ENCODE data around the gene GADD45B.
A peak's percentile ranks its signal among the peaks of the same experiment; 100 is the strongest.
"Not testable (repeated sequence)": the region's sequence is repeated elsewhere in the genome, so short reads cannot be mapped to it uniquely, and the experiment has no call there.

Gene GADD45B

GRCh38 chr19:2469102-2469914, 6.6 kb upstream of the GADD45B start:
- peak; percentile 78 for DNase-seq (ENCODE audit: low read depth)

- not testable (repeated sequence) for DNase-seq (ENCODE audit: low read depth)
These were observed 6.1 kb upstream of the GADD45B start for GRCh38 chr19:2469915-2470200.

GRCh38 chr19:2474232-2475017, 1.5 kb upstream of the GADD45B start:
- peak; percentile 89 for DNase-seq (ENCODE audit: low read depth)

- peak; percentile 76 for DNase-seq (ENCODE audit: low read depth)
These were observed 767 bp upstream of the GADD45B start for GRCh38 chr19:2475018-2475701.

GRCh38 chr19:2476451-2477140, 669 bp downstream of the GADD45B start:
- peak; percentile 83 for DNase-seq (ENCODE audit: low read depth)

GRCh38 chr19:2477141-2477710, 1.3 kb downstream of the GADD45B start:
- peak; percentile 56 for DNase-seq (ENCODE audit: low read depth)

GRCh38 chr19:2477732-2478191, 1.8 kb downstream of the GADD45B start:
- DNase-seq (ENCODE audit: low read depth): peak; percentile 63

GRCh38 chr19:2478278-2478755, 2.4 kb downstream of the GADD45B start:
- DNase-seq (ENCODE audit: low read depth): peak; percentile 69

GRCh38 chr19:2478756-2479555, 3.0 kb downstream of the GADD45B start:
- peak; percentile 81 for DNase-seq (ENCODE audit: low read depth)

GRCh38 chr19:2479556-2480194, 3.7 kb downstream of the GADD45B start:
- DNase-seq (ENCODE audit: low read depth): no peak

- no peak for DNase-seq (ENCODE audit: low read depth)
These were observed 5.5 kb downstream of the GADD45B start for GRCh38 chr19:2481466-2481865.

- DNase-seq (ENCODE audit: low read depth): no peak
These were observed 6.6 kb downstream of the GADD45B start for GRCh38 chr19:2482354-2483038.

GRCh38 chr19:2483084-2483483, 7.2 kb downstream of the GADD45B start:
- DNase-seq (ENCODE audit: low read depth): no peak

GRCh38 chr19:2483484-2484151, 7.7 kb downstream of the GADD45B start:
- DNase-seq (ENCODE audit: low read depth): no peak

- no peak for DNase-seq (ENCODE audit: low read depth)
These were observed 8.4 kb downstream of the GADD45B start for GRCh38 chr19:2484178-2484937.

GRCh38 chr19:2485428-2485827, 9.5 kb downstream of the GADD45B start:
- no peak for DNase-seq (ENCODE audit: low read depth)

- no peak for DNase-seq (ENCODE audit: low read depth)
These were observed 11.2 kb downstream of the GADD45B start for GRCh38 chr19:2487090-2487489.

GRCh38 chr19:2487842-2488241, 11.9 kb downstream of the GADD45B start:
- DNase-seq (ENCODE audit: low read depth): no peak

Measured in EH (cell line).